ENCODE results near the gene FREM3. TPM values are rescaled to one million over a fixed set of nuclear protein-coding genes. Genes with fewer than 3 reads are reported as not detected.

The FREM3 gene
- total RNA-seq, 1 donor from 2014 or later, result not detected

DNA sequence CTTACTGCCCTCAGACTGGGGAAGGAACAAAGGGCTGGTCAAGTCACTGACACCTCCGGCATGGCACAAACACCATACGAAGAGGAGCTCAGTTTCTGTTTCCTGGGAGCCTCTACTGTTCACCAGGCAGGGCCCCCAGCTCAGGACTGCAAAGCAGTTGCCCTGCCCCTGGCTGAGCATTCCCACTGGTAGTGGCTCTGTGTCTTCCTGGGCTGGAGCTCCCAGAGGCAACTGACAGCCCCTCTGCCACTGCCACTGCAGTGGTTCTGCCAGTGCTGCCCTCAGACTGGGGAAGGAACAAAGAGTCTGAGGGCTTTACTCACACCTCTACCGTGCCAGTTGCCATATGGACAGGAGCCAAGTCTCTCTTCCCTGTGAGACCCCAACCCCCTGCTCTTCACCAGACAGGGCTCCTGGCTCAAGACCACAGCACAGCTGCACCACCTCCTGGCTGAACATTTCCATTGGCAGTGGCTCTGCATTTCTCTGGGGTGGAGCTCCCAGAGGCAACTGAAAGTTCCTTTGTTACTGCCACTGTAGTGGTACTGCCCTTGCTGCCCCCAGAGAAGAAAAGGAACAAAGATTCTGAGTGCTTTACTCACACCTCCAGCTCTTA, 119.0 kb downstream of the FREM3 start:
- no peak for DNase-seq (ENCODE audit: low read depth, low spot score)
- Mint-ChIP-seq H3K4me1 (peaks cover 11% of the 10 kb centered on the region), H3K27ac (ENCODE audit: unreplicated experiment) (no peak overlapping the region), H3K9me3 (peaks cover 17% of the 10 kb centered on the region), H3K4me3 (no peak overlapping the region), H3K36me3 (ENCODE audit: low read depth) (peaks cover 14% of the 10 kb centered on the region), H3K27me3 (ENCODE audit: low read depth) (peaks cover 2% of the 10 kb centered on the region)
- TF ChIP-seq, protein P1, sequence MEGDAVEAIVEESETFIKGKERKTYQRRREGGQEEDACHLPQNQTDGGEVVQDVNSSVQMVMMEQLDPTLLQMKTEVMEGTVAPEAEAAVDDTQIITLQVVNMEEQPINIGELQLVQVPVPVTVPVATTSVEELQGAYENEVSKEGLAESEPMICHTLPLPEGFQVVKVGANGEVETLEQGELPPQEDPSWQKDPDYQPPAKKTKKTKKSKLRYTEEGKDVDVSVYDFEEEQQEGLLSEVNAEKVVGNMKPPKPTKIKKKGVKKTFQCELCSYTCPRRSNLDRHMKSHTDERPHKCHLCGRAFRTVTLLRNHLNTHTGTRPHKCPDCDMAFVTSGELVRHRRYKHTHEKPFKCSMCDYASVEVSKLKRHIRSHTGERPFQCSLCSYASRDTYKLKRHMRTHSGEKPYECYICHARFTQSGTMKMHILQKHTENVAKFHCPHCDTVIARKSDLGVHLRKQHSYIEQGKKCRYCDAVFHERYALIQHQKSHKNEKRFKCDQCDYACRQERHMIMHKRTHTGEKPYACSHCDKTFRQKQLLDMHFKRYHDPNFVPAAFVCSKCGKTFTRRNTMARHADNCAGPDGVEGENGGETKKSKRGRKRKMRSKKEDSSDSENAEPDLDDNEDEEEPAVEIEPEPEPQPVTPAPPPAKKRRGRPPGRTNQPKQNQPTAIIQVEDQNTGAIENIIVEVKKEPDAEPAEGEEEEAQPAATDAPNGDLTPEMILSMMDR (conservative IDR thresholded peaks at IDR 0.05), result no peak

DNA sequence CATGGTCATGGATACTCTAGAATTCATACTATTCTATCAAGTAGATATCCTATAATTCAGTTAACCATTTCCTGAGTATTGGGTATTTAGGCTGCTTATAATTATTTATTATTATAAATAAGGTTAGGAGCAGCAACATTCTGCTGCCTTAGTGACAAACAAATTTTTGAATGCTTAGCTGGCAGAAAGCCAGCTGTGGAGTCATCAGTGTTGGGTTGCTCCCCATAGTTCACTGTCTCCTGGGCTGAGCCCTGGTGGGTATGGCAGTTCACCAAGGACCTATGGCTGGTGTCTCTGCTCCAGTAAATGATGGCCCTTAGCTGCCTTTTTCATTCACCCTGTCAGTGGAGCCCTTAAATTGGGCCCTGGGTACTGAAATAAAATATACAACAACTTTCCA, 125.1 kb downstream of the FREM3 start:
- Mint-ChIP-seq H3K9me3 (no peaks in the 10 kb centered on the region), H3K4me3 (no peak overlapping the region)

DNA sequence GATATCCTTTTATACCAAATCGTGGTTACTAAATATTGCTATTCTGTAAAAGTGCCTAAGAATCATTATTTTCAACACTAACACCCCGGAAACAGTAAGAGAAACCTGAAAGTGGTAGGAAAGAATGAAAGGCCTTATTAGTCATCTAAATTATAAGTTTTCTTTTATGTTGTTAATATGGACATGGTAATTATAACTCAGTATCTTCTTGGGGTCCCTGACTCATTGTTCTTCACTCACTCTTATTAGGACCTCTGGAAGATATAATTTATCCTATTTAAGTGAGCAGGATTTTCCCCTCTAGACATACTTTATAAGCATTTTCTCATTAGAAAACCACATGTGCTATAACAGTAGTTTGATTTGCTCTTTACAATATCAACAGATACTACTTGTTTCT, 136.0 kb downstream of the FREM3 start:
- no peak overlapping the region for H3K4me3 Mint-ChIP-seq
- H3K27ac Mint-ChIP-seq (ENCODE audit: unreplicated experiment), result no peak overlapping the region
- no peak for DNase-seq (ENCODE audit: low read depth, low spot score)
- no peaks in the 10 kb centered on the region for H3K27me3 Mint-ChIP-seq (ENCODE audit: low read depth)
- no peaks in the 10 kb centered on the region for H3K4me1 Mint-ChIP-seq
- peaks cover 7% of the 10 kb centered on the region for H3K36me3 Mint-ChIP-seq (ENCODE audit: low read depth)
- H3K9me3 Mint-ChIP-seq, result peaks cover 16% of the 10 kb centered on the region
- TF ChIP-seq, protein P1 (conservative IDR thresholded peaks at IDR 0.05), result no peak

More for the DNA sequence above, 125.1 kb downstream of the FREM3 start:
- Mint-ChIP-seq H3K36me3 (ENCODE audit: low read depth) (no peaks in the 10 kb centered on the region), H3K27ac (ENCODE audit: unreplicated experiment) (no peak overlapping the region), H3K4me1 (no peaks in the 10 kb centered on the region), H3K27me3 (ENCODE audit: low read depth) (no peaks in the 10 kb centered on the region)
- TF ChIP-seq, protein P1 (conservative IDR thresholded peaks at IDR 0.05), result no peak
- DNase-seq (ENCODE audit: low read depth, low spot score), result no peak

DNA sequence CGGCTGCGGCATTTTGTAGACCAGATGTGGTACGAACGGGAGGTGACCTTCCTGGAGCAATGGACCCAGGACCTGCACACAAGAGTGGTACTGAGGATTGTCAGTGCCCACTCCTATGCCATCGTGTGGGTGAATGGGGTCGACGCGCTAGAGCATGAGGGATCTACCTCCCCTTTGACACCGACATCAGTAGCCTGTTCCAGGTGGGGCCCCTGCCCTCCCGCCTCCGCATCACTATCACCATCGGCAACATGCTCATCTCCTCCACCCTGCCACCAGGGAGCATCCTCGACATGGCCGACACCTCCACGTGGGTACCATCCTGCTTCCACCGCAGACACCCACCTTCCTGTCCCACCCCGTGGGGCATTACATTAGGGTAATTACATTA, 140.7 kb downstream of the FREM3 start:
- H3K9me3 Mint-ChIP-seq, result peaks cover 9% of the 10 kb centered on the region
- no peak overlapping the region for H3K27ac Mint-ChIP-seq (ENCODE audit: unreplicated experiment)
- H3K36me3 Mint-ChIP-seq (ENCODE audit: low read depth), result peaks cover 13% of the 10 kb centered on the region
- H3K4me3 Mint-ChIP-seq, result no peak overlapping the region
- DNase-seq (ENCODE audit: low read depth, low spot score), result no peak
- H3K4me1 Mint-ChIP-seq, result no peaks in the 10 kb centered on the region
- TF ChIP-seq, protein P1 (conservative IDR thresholded peaks at IDR 0.05), result no peak
- no peaks in the 10 kb centered on the region for H3K27me3 Mint-ChIP-seq (ENCODE audit: low read depth)

DNA sequence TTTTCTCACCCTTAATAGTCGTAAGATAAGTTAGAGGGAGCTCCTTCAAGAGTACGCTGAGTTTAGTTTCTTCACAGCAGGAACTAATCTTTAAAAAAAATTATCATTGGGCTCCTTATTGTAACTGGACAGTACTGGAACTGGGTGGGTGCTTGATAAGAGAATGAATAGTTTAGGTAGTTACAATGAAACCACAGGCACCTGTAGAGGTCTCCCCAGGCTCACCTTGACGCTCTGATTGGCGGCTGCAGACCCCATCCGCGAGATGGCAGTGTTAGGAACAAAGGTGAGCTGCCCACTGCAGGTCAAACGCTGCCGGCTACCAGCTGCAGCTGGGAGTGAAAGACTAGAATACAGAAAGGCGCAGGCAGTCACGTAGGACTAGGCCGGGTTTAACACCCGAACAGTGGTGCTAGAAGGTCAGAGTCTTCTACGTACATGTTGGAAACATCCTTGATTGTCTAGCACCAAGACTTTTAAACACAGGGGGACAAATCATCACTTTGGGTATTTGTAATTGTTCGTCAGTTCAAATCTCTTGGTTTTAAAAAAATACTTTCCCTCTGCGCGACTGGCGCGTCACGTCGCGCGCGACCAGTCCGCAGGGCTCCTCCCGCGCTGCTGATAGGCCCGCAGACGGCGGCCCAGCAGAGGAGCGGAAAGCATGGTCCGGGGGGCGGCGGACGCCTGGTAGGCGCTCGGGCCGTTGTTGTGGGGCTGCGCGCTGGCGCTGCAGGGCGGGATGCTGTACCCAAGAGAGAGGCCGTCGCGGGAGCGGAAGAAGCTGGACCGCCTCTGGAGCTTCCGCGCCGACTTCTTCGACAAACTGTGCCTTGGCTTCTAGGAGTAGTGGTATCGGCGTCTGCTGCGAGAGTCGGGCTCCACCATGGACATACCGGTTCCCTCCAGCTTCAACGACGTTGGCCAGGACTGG, 141.4 kb downstream of the FREM3 start:
- Mint-ChIP-seq H3K9me3 (peaks cover 9% of the 10 kb centered on the region), H3K27me3 (ENCODE audit: low read depth) (no peaks in the 10 kb centered on the region), H3K4me1 (no peaks in the 10 kb centered on the region), H3K36me3 (ENCODE audit: low read depth) (peaks cover 13% of the 10 kb centered on the region), H3K4me3 (no peak overlapping the region), H3K27ac (ENCODE audit: unreplicated experiment) (no peak overlapping the region)
- DNase-seq (ENCODE audit: low read depth, low spot score), result no peak
- TF ChIP-seq, protein P1 (conservative IDR thresholded peaks at IDR 0.05), result no peak

Measured in neural crest cell (in vitro differentiated cells).